ENCODE results near the gene PPIE. TPM values are rescaled to one million over a fixed set of nuclear protein-coding genes. Genes with fewer than 3 reads are reported as not detected.

The PPIE gene
- total and polyA plus RNA-seq, 2 of the 8 experiments (the other 6 are each of a cell fraction or from before 2014, with no cell fraction given): 38.9 to 56.1 TPM

DNA sequence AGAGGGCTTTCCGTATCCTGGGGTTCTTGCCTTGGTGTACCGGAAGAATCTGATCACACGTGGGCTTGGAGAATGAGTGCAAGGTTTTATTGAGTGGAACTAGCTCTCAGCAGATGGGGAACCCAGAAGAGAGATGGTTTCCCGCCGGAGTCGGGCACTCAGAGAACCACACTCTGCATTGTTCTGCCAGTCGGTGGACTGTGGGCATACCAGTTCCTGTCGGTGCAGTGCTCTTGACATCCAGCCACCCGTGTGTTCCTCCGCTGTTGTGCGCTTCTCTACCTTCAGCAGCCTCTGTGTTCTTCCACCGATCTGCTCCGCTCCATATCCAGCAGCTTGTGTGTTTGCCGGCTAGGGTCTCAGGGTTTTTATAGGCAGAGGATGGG is 10.8 kb upstream of the PPIE start:
- H3K14ac ChIP-seq (ENCODE audit: insufficient read length): no peak overlapping the region
- no peak overlapping the region for H2BK15ac ChIP-seq (ENCODE audit: low read length)
- H3K9me3 ChIP-seq (ENCODE audit: insufficient read depth in 2 of 2, low read depth in 1 of 2, low read length in 1 of 2): no peaks in the 10 kb centered on the region
- H4K91ac ChIP-seq (replicated peaks; ENCODE audit: insufficient read length, low read length): no peak overlapping the region
- no peak overlapping the region for H3K27ac ChIP-seq (ENCODE audit: low read depth, low read length)
- no peak overlapping the region for H2BK120ac ChIP-seq (replicated peaks; ENCODE audit: low read depth, low read length)
- DNase-seq (ENCODE audit: low read depth in 1 of 2, low spot score in 2 of 2): no peak
- no peak overlapping the region for H3K4ac ChIP-seq (replicated peaks; ENCODE audit: insufficient read length, low read depth, low read length)
- peaks cover 2 to 51% (median 35%) of the 10 kb centered on the region in 4 experiments for H3K27me3 ChIP-seq (replicated peaks in 1 of 4; ENCODE audit: control insufficient read depth in 3 of 4, extremely low read depth in 1 of 4, insufficient read depth in 3 of 4, low read length in 3 of 4)
- H3K18ac ChIP-seq (ENCODE audit: extremely low read depth, low read length): no peak overlapping the region
- no peak overlapping the region for H2BK5ac ChIP-seq (ENCODE audit: low read depth, low read length)
- no peaks in the 10 kb centered on the region for H3K36me3 ChIP-seq (ENCODE audit: control insufficient read depth in 2 of 4, insufficient read depth in 4 of 4, low read length in 3 of 4)
- H3K23ac ChIP-seq (ENCODE audit: insufficient read length): no peak overlapping the region
- H3K79me1 ChIP-seq (ENCODE audit: low read depth, low read length): no peaks in the 10 kb centered on the region
- WGBS, 2 experiments (ENCODE audit: extremely low coverage in 1 of 2, insufficient coverage in 1 of 2, insufficient read length in 1 of 2, insufficient replicate concordance in 2 of 2, low coverage in 1 of 2, low lambda C conversion rate in 2 of 2, missing lambda C conversion rate in 1 of 2): 76% methylated on average over 14 of the region's 14 CpGs; no CpG with 5 or more reads in 1 of the 2 experiments
- H2AK5ac ChIP-seq (ENCODE audit: low read depth, low read length): 0 out of 2 replicates have a peak overlapping the region, but pooled peaks have one; percentile 24
- H3K4me3 ChIP-seq (ENCODE audit: extremely low read depth in 1 of 4, insufficient read depth in 2 of 4, low read depth in 3 of 4, low read length in 4 of 4): no peak overlapping the region
- H3K4me2 ChIP-seq (ENCODE audit: insufficient read depth in 1 of 2, low read depth in 2 of 2, low read length in 2 of 2): no peak overlapping the region
- H3K9ac ChIP-seq (replicated peaks in 1 of 4; ENCODE audit: extremely low read depth in 1 of 4, low read depth in 3 of 4, low read length in 3 of 4): no peak overlapping the region
- H4K8ac ChIP-seq (ENCODE audit: extremely low read depth, insufficient read depth, low read length): no peak overlapping the region
- no peak for FAIRE-seq
- H3K79me2 ChIP-seq (ENCODE audit: control insufficient read depth in 1 of 2, insufficient read depth in 2 of 2, low read length in 2 of 2): no peaks in the 10 kb centered on the region
- TF ChIP-seq CTBP2 (IDR thresholded peaks at IDR 0.05; ENCODE audit: borderline replicate concordance, insufficient read depth, insufficient read length, low read length) (no peak), NANOG (IDR thresholded peaks at IDR 0.05; ENCODE audit: insufficient read depth, low read depth, low read length, poor library complexity, severe bottlenecking) (no peak)
- TF ChIP-seq, protein P1, sequence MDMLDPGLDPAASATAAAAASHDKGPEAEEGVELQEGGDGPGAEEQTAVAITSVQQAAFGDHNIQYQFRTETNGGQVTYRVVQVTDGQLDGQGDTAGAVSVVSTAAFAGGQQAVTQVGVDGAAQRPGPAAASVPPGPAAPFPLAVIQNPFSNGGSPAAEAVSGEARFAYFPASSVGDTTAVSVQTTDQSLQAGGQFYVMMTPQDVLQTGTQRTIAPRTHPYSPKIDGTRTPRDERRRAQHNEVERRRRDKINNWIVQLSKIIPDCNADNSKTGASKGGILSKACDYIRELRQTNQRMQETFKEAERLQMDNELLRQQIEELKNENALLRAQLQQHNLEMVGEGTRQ (IDR thresholded peaks at IDR 0.05; ENCODE audit: low read length): no peak
- H4K5ac ChIP-seq (ENCODE audit: insufficient read length, low read depth, low read length): no peak overlapping the region
- H3K23me2 ChIP-seq (ENCODE audit: low read depth, low read length): no peaks in the 10 kb centered on the region
- CTCF ChIA-PET (ENCODE audit: partially characterized antibody): interaction anchor here (0.7 to 1.6 kb wide), 3 partner anchors 8 to 75 kb away, joined by 3 read pairs; no protein-coding TSS in a partner anchor
- H2AFZ ChIP-seq (ENCODE audit: low read length): no peak overlapping the region
- H4K20me1 ChIP-seq (replicated peaks in 1 of 2; ENCODE audit: control insufficient read depth in 1 of 2, insufficient read depth in 2 of 2, low read length in 2 of 2): no peaks in the 10 kb centered on the region
- no peak overlapping the region for H2BK12ac ChIP-seq (ENCODE audit: low read depth, low read length)
- H3K4me1 ChIP-seq (replicated peaks in 1 of 4; ENCODE audit: control insufficient read depth in 3 of 4, insufficient read depth in 4 of 4, low read length in 3 of 4): no peaks in the 10 kb centered on the region
- no peak overlapping the region for H3K56ac ChIP-seq (replicated peaks; ENCODE audit: insufficient read length, low read depth, low read length)
- H2BK20ac ChIP-seq (ENCODE audit: low read length): no peak overlapping the region
- POLR2A ChIA-PET (ENCODE audit: partially characterized antibody): no interaction called here
